22Rv1 (cell line): ENCODE measurements around the gene KDM2A.
A peak's percentile ranks its signal among the peaks of the same experiment; 100 is the strongest.

Source experiments
- H3K27ac ChIP-seq: fragments of 450-650 bp; 2 replicates; pipeline ENCODE4 v1.5.1; 2017
- ZFX ChIP-seq: fragments of 450-650 bp; IDR thresholded peaks from 2 replicates; pipeline ENCODE4 v1.6.1; 2017; ENCODE audit warnings: antibody characterized with exemption, borderline replicate concordance
- TF ChIP-seq, protein P1 (sequence below): fragments of 450-650 bp; IDR thresholded peaks from 2 replicates; pipeline ENCODE4 v1.5.1; 2017; ENCODE audit warnings: mild to moderate bottlenecking

KDM2A gene

DNA sequence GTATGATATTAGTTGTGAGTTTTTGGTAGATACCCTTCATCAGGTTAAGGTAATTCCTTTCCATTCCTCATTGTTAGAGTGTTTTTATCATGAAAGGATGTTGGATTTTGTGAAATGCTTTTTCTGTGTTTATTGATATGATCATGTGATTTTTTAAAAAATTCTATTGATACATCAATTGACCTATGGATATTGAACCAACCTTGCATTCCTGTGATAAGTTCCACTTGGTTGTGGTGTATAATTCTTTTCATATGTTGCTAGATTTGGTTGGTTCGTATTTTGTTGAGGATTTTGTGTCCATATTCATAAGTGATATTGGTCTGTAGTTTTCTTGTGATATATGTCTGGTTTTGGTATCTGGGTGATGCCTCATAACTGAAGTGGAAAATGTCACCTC lies 176.8 kb downstream of the KDM2A start:
- no peak for TF ChIP-seq ZFX
- TF ChIP-seq, protein P1, sequence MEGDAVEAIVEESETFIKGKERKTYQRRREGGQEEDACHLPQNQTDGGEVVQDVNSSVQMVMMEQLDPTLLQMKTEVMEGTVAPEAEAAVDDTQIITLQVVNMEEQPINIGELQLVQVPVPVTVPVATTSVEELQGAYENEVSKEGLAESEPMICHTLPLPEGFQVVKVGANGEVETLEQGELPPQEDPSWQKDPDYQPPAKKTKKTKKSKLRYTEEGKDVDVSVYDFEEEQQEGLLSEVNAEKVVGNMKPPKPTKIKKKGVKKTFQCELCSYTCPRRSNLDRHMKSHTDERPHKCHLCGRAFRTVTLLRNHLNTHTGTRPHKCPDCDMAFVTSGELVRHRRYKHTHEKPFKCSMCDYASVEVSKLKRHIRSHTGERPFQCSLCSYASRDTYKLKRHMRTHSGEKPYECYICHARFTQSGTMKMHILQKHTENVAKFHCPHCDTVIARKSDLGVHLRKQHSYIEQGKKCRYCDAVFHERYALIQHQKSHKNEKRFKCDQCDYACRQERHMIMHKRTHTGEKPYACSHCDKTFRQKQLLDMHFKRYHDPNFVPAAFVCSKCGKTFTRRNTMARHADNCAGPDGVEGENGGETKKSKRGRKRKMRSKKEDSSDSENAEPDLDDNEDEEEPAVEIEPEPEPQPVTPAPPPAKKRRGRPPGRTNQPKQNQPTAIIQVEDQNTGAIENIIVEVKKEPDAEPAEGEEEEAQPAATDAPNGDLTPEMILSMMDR, result no peak
- no peak overlapping the region for H3K27ac ChIP-seq

DNA sequence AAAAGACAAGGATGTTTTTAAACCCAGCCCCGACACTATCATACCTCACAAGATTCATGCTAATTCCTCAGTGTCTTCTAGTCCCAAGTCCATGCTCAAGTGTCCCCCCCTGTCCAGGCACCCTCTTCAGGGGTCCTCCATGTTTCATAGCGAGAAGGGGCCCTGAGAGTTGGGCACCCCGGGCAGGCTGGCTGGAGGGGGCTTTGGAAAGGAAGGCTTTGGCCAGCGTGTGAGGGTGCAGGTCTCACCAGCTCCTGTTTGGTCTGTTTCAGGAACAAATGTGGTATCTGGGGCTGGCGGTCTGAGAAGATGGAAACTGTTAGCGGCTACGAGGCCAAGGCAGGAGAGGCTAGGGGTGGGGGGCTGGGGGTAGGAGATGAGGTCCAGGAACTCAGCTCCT lies 179.7 kb downstream of the KDM2A start:
- no peak overlapping the region for H3K27ac ChIP-seq
- TF ChIP-seq ZFX, result no peak
- TF ChIP-seq, protein P1, result no peak

- H3K27ac ChIP-seq, result 0 out of 2 replicates have a peak overlapping the region, but pooled peaks have one; percentile 17
Measured at GRCh38 chr11:67299471-67300191, 180.6 kb downstream of the KDM2A start.

GRCh38 chr11:67300256-67300755 lies 181.2 kb downstream of the KDM2A start:
- H3K27ac ChIP-seq, result 0 out of 2 replicates have a peak overlapping the region, but pooled peaks have one; percentile 17
- no peak for TF ChIP-seq ZFX
- TF ChIP-seq, protein P1, result no peak

More at GRCh38 chr11:67299471-67300191, 180.6 kb downstream of the KDM2A start:
- TF ChIP-seq, protein P1, result no peak
- no peak for TF ChIP-seq ZFX

GRCh38 chr11:67300756-67301312 lies 181.8 kb downstream of the KDM2A start:
- peak overlapping the region; percentile 97; the same call in 1 of the 2 replicates for H3K27ac ChIP-seq
- TF ChIP-seq, protein P1, result no peak
- no peak for TF ChIP-seq ZFX

GRCh38 chr11:67301313-67301921 lies 182.4 kb downstream of the KDM2A start:
- no peak for TF ChIP-seq ZFX
- TF ChIP-seq, protein P1, result no peak
- H3K27ac ChIP-seq, result peak overlapping the region; percentile 97
